A673 (cell line): ENCODE results near the gene AIP. TPM values are rescaled to one million over a fixed set of nuclear protein-coding genes. Genes with fewer than 3 reads are reported as not detected.
"Not testable (repeated sequence)": the region's sequence is repeated elsewhere in the genome, so short reads cannot be mapped to it uniquely, and the experiment has no call there.

ENCODE experiments used
- BruUV-seq: library from RNA; stranded (reverse); fragments of 400-500 nt; replicated peaks from 2 replicates; lab custom pipeline; 2021; lab: Mats Ljungman, UMichigan
- CTCF ChIA-PET: fragments of 300-600 bp; sonication (Branson Sonifier 250); formaldehyde crosslinking; loops from one replicate; lab custom pipeline; 2022; ENCODE audit warnings: antibody characterized with exemption; lab: Charles Lee
- POLR2A ChIA-PET: fragments of 300-600 bp; sonication (Branson Sonifier 250); formaldehyde crosslinking; loops from one replicate; lab custom pipeline; 2022; ENCODE audit warnings: antibody characterized with exemption; ENCODE audit not compliant: low non-redundant PET; lab: Charles Lee
- DNase-seq: peaks from one replicate; pipeline ENCODE4 v3.0.0-alpha.2; 2015; ENCODE audit warnings: low spot score
- H3K27ac ChIP-seq: fragments of 200-600 bp; sonication (generic); 2 replicates; pipeline ENCODE4 v1.5.1; 2016; ENCODE audit warnings: mixed run types, low read depth, mild to moderate bottlenecking, mixed read lengths, antibody characterized with exemption, low read length; ENCODE audit not compliant: poor library complexity, severe bottlenecking
- H3K27me3 ChIP-seq: fragments of 200-600 bp; sonication (generic); replicated peaks from 2 replicates; pipeline ENCODE4 v1.6.1; 2017; ENCODE audit warnings: mixed run types, low read depth, mild to moderate bottlenecking, mixed read lengths, antibody characterized with exemption, low read length; ENCODE audit not compliant: insufficient read depth, poor library complexity
- H3K36me3 ChIP-seq: fragments of 200-600 bp; sonication (generic); 2 replicates; pipeline ENCODE4 v1.6.1; 2016; ENCODE audit warnings: mixed run types, mild to moderate bottlenecking, mixed read lengths, antibody characterized with exemption, low read length; ENCODE audit not compliant: insufficient read depth, poor library complexity, severe bottlenecking
- H3K4me1 ChIP-seq: fragments of 200-600 bp; sonication (generic); 2 replicates; pipeline ENCODE4 v1.6.1; 2017; ENCODE audit warnings: mixed run types, mild to moderate bottlenecking, mixed read lengths, antibody characterized with exemption, low read length; ENCODE audit not compliant: insufficient read depth, poor library complexity, severe bottlenecking
- H3K4me3 ChIP-seq: fragments of 200-600 bp; sonication (generic); 2 replicates; pipeline ENCODE4 v1.5.1; 2016; ENCODE audit warnings: low read depth, mixed run types, mild to moderate bottlenecking, mixed read lengths, low read length; ENCODE audit not compliant: poor library complexity, severe bottlenecking
- H3K9me3 ChIP-seq: fragments of 200-600 bp; sonication (generic); 2 replicates; pipeline ENCODE4 v1.6.1; 2016; ENCODE audit warnings: mixed run types, low read depth, mild to moderate bottlenecking, mixed read lengths, antibody characterized with exemption, low read length; ENCODE audit not compliant: poor library complexity, severe bottlenecking
- EZH2 ChIP-seq: fragments of 200-600 bp; sonication (generic); IDR thresholded peaks from 2 replicates; pipeline ENCODE4 v1.6.1; 2017; ENCODE audit warnings: borderline replicate concordance, low read depth, mild to moderate bottlenecking, mixed read lengths, antibody characterized with exemption, low read length; ENCODE audit not compliant: poor library complexity, severe bottlenecking
- intact Hi-C: fragments of 100-400 bp; cut with micrococcal nuclease; formaldehyde crosslinking; loops from one replicate; pipeline ENCODE4 v1.10.0; 2022; ENCODE audit not compliant: unreplicated experiment
- total RNA-seq: library from RNA; stranded (reverse); gene quantifications from 2 replicates; pipeline ENCODE4 v1.2.3, GENCODE V29; 2021
- TF ChIP-seq, protein P1 (sequence below): fragments of 300-800, 200-600 bp; sonication (generic); conservative IDR thresholded peaks from 2 replicates; pipeline ENCODE4 v1.5.1; 2017; ENCODE audit warnings: low read depth, mild to moderate bottlenecking, antibody characterized with exemption, low read length, moderate library complexity, mixed read lengths

Gene AIP
- total RNA-seq, 1 experiment from 2014 or later, result 66.0 TPM

DNA sequence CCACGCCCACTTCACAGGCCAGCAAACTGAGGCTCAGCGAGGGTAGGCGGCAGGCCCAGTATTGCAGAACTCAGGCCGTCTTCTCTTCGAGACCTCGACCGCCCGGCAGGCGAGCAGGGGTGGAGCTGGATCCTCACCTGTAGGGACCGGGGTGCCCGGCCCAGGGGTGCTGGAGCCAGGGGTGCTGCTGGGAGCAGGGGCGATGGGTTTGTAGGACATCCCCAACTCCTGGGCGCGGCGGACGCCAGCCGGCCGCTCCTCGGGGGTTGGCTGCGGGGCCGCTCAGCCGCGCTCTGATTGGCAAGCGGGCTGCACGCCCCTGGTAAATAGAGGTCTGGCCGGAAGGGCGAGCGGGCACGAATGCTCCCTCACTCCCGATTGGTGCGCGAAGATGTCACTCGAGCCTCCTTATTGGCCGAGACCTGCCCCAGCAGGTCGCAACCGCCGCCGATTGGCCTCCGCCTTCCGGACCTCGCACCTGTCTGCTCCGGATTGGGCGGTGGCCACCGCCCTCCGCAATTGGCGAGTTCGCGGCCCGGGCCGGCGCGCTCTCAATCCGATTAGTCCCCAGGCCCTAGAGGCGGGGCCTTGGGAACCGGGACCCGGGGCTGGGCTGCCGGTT, 25.1 kb downstream of the AIP start, which contains the start of gene CDK2AP2:
CDK2AP2 (minus strand) TSS at position 299 of the 622 bp plus-strand sequence; CDS start at position 219, 80 bp downstream.
- Histone ChIP-seq H3K9me3 (no peaks in the 10 kb centered on the region), H3K36me3 (no peaks in the 10 kb centered on the region), H3K27me3 (no peaks in the 10 kb centered on the region), H3K4me3 (peak within 1 kb of the TSS; percentile 70), H3K4me1 (peaks cover 34% of the 10 kb centered on the region), H3K27ac (peak within 1 kb of the TSS; percentile 92)
- intact Hi-C loops, result loop anchor here (5.0 kb wide), 2 partner anchors 116 to 156 kb away; partner anchors contain the start of genes POLD4 and RAD9A
- ChIA-PET CTCF (interaction anchor here (0.6 kb wide), 1 partner anchor 106 kb away, joined by 4 read pairs; the partner anchor contains the start of gene PPP1CA), POLR2A (no interaction called here)
- TF ChIP-seq, protein P1, sequence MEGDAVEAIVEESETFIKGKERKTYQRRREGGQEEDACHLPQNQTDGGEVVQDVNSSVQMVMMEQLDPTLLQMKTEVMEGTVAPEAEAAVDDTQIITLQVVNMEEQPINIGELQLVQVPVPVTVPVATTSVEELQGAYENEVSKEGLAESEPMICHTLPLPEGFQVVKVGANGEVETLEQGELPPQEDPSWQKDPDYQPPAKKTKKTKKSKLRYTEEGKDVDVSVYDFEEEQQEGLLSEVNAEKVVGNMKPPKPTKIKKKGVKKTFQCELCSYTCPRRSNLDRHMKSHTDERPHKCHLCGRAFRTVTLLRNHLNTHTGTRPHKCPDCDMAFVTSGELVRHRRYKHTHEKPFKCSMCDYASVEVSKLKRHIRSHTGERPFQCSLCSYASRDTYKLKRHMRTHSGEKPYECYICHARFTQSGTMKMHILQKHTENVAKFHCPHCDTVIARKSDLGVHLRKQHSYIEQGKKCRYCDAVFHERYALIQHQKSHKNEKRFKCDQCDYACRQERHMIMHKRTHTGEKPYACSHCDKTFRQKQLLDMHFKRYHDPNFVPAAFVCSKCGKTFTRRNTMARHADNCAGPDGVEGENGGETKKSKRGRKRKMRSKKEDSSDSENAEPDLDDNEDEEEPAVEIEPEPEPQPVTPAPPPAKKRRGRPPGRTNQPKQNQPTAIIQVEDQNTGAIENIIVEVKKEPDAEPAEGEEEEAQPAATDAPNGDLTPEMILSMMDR, result no peak
- no peak for TF ChIP-seq EZH2
- no TSS peak for BruUV-seq
- peak; percentile 100 for DNase-seq

DNA sequence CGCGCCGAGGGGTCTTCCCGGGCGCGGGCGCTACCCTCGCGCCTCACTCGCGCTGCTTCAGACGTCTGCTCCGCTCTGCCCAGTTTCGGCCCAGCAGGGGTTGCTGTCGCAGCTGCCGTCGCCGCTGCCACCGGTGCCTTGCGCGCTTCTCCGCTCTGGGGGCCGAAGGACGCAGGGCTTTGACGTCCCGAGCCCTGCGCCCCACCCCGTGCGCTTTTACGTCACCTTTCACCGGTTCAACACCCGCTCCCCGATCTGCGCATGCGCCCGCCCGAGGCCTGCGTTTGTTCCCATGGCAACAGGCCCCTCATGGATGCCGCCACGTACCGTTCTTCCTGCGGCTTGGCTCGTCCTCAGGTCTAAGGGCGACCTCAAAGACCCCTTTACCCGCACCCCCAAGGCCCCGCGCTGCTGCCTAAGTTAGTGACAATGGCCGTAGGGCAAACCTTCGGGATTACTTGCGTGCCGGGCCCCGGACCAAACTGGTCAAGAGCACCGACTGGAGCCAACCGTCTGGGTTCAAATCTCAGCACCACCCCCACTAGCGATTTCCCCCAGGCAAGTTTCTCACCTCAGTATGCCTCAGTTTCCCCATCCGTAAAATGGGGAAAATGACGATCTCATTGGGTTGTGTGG, 25.8 kb downstream of the AIP start:
- Histone ChIP-seq H3K4me1 (peaks cover 32% of the 10 kb centered on the region), H3K27ac (peak overlapping the region; percentile 92), H3K9me3 (no peaks in the 10 kb centered on the region), H3K27me3 (no peaks in the 10 kb centered on the region), H3K36me3 (no peaks in the 10 kb centered on the region), H3K4me3 (peak overlapping the region; percentile 70)
- BruUV-seq, result no TSS peak
- POLR2A ChIA-PET, result no interaction called here
- TF ChIP-seq EZH2, result no peak
- TF ChIP-seq, protein P1, result no peak
- intact Hi-C loops, result loop anchor here (5.0 kb wide), 2 partner anchors 116 to 156 kb away; partner anchors contain the start of genes POLD4 and RAD9A
- peak; percentile 99 for DNase-seq
- CTCF ChIA-PET, result interaction anchor here (0.6 kb wide), 1 partner anchor 107 kb away, joined by 4 read pairs; the partner anchor contains the start of gene PPP1CA

DNA sequence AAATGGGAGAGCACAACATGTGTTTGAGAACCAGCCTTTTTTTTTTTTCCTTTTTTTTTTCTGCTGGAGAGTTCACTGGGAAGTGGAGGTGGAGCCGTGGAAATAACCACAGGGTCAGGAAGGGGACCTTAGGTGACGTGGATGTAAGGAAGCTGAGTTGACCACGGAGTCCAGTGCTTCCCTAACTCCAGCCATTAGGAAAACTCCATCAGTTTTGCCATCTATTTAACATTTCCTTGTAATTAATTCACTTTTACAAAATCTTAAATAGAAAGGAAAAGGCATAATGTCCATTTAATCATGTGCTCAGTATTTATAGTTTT, 27.2 kb downstream of the AIP start:
- no TSS peak for BruUV-seq
- Histone ChIP-seq H3K27ac (no peak overlapping the region), H3K9me3 (no peaks in the 10 kb centered on the region), H3K36me3 (no peaks in the 10 kb centered on the region), H3K27me3 (no peaks in the 10 kb centered on the region), H3K4me3 (no peak overlapping the region), H3K4me1 (peaks cover 26% of the 10 kb centered on the region)
- DNase-seq, result no peak
- TF ChIP-seq EZH2, result no peak
- TF ChIP-seq, protein P1, result no peak
- ChIA-PET CTCF (no interaction called here), POLR2A (no interaction called here)
- intact Hi-C loops, result no loop called here

DNA sequence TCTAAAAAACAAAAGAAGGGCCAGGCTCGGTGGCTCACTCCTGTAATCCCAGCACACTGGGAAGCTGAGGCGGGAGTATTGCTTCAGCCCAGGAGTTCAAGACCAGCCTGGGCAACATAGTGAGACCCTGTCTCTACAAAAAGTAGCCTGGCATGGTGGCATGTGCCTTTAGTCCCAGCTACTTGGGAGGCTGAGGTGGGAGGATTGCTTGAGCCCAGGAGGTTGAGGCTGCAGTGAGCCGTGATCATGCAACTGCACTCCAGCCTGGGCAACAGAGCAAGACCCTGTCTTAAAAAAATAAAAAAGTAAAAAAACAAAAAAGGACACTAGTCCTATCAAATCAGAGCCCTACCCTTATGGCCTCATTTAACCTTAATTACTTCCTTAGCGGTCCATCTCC, 28.7 kb downstream of the AIP start:
- DNase-seq, BruUV-seq, intact Hi-C loops, H3K27me3 ChIP-seq, H3K9me3 ChIP-seq, H3K4me3 ChIP-seq, H3K36me3 ChIP-seq, CTCF ChIA-PET, H3K27ac ChIP-seq: not testable (repeated sequence)
- peaks cover 12% of the 10 kb centered on the region for H3K4me1 ChIP-seq
- POLR2A ChIA-PET, result interaction anchor here (0.5 kb wide), 1 partner anchor 114 kb away, joined by 3 read pairs; no protein-coding TSS in a partner anchor
